GM12891 (cell line): ENCODE measurements around the gene NMB.

ENCODE experiments used
- POLR2A ChIP-seq: IDR thresholded peaks from 2 replicates; pipeline ENCODE4 v1.6.1; 2011; ENCODE audit warnings: low read depth, low read length, control low read depth
- TAF1 ChIP-seq: IDR thresholded peaks from 2 replicates; pipeline ENCODE4 v1.6.1; 2011; ENCODE audit warnings: low read depth, low read length, control low read depth

GRCh38 chr15:84624359-84624758, 33.6 kb downstream of the NMB start:
- no peak for TF ChIP-seq POLR2A
- TF ChIP-seq TAF1 = no peak
